Measurements from ENCODE around the gene GPR176.
A peak's percentile ranks its signal among the peaks of the same experiment; 100 is the strongest.
"Not testable (repeated sequence)": the region's sequence is repeated elsewhere in the genome, so short reads cannot be mapped to it uniquely, and the experiment has no call there.

The GPR176 gene

DNA sequence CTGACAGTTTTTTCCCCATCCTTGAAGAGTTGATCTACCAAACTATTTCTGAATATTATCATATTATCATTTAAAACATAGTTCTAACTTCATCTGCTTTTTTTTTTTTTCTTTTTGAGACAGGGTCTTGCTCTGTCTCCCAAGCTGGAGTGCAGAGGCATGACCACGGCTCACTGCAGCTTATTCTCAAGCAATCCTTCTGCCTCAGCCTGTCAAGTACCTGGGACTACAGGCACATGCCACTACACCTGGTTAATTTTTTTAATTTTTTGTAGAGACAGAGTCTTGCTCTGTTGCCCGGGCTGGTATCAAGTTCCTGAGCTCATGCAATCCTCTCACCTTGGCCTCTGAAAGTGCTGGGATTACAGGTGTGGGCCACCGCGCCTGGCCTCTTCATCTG, 15.2 kb upstream of the GPR176 start:
- no peak for DNase-seq (ENCODE audit: low spot score)

DNA sequence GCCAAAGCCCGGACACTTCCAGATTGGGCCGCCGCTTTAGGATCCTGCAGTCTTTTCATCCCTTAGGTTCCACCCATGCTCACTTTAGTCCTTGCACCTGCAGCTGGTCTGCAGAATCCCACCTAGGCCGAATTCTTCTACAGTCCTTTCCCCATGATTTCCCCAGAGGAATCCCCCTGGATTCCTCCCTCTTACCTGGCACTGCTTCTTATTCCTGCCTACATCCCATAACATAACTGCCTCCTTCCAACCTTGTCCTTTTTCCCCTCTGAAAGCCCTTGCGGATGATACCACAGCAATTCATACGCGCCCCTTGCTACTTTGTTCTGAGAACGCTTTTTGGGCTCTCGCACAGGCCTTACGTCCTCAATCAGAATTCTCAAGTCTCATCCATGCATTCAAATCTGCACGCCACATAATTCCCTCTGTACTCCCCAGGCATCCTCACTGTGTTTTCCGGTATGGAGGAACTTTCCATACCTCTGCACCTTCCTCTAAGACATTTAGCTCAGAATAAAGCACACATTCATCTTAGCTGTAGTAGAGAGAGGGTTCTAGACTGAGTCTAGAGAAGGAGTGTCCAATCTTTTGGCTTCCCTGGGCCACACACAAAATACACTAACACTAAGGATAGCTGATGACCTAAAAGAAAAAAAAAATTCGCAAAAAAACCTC, 14.5 kb upstream of the GPR176 start:
- DNase-seq (ENCODE audit: low spot score) = no peak

DNA sequence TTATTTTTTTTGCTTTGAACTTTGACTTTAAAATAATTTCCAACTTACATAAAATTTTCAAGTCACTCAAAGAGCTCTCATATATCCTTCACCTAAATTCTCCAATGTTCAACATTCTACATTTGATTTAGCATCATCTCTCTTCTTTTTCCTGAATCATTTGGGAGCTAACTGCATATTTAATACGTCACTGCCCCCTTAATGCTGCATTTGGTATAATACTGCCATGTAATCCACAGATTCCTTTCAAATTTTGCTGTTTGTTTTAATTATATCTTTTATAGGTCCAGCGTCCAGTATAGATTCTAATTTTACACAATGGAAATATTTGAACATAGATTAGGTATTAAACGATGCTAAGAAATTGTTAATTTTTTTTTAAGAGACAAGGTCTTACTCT, 11.5 kb upstream of the GPR176 start:
- no peak for DNase-seq (ENCODE audit: low spot score)

DNA sequence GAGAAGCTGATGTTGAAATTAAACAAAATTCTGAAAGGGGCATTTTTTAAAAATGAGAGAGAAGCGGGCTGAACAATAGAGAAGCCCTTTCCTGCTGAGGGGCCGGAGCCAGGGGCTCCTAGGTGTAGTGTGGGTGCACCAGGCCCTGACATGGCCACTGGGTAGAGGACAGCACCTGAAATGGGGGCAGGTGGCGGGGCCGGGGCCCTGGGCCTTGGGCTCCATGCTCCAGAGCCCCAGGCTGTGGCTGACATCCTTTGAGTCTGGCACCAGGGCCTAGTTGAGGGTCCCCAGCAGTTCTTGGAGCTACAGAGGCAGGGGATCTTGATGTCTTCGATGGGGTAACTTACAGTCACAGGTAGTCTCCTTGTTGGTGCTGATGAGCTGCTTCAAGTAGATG, 6.5 kb upstream of the GPR176 start:
- no peak for DNase-seq (ENCODE audit: low spot score)

GRCh38 chr15:39925112-39925842, 5.2 kb upstream of the GPR176 start:
- DNase-seq (ENCODE audit: low spot score) = no peak

DNA sequence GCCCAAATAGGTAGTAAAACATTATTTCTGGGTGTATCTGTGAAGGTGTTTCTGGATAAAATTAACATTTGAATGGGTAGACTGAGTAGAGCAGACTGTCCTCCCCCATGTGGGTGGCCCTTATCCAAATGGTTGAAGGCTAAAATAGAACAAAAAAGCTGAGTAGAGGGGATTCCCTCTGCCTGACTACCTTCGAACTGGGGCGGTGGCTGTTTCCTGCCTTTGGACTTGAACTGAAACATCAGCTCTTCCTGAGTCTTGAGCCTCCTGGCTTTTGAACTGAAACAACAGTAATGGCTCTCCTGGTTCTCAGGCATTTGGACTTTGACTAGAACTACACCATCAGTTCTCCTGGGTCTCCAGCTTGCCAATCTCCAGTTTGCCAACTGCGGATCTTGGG, 4.4 kb upstream of the GPR176 start:
- DNase-seq (ENCODE audit: low spot score) = no peak

- no peak for DNase-seq (ENCODE audit: low spot score)
These were observed 2.5 kb upstream of the GPR176 start for GRCh38 chr15:39922462-39923092.

DNA sequence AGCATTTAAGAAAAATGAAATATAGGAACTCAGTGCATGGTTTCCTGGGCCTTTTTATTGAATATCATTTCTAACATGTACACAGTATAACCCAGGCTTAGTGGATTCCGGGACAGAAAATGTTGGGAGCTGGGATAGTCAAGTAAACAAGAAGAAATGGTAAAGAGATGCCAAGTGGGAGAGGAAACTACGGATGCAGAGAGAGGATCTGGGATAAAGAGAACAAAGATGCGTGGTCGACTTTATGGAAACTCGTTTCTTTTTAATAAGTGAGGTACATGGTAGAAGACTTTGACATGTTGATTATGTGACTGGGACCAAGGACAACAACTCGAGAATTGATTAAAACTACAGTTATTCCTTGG, 1.2 kb upstream of the GPR176 start:
- no peak for DNase-seq (ENCODE audit: low spot score)

GRCh38 chr15:39920510-39921273, 626 bp upstream of the GPR176 start:
- DNase-seq (ENCODE audit: low spot score) = peak; percentile 65

- no peak for DNase-seq (ENCODE audit: low spot score)
These were observed 687 bp downstream of the GPR176 start for GRCh38 chr15:39919411-39919747.

DNA sequence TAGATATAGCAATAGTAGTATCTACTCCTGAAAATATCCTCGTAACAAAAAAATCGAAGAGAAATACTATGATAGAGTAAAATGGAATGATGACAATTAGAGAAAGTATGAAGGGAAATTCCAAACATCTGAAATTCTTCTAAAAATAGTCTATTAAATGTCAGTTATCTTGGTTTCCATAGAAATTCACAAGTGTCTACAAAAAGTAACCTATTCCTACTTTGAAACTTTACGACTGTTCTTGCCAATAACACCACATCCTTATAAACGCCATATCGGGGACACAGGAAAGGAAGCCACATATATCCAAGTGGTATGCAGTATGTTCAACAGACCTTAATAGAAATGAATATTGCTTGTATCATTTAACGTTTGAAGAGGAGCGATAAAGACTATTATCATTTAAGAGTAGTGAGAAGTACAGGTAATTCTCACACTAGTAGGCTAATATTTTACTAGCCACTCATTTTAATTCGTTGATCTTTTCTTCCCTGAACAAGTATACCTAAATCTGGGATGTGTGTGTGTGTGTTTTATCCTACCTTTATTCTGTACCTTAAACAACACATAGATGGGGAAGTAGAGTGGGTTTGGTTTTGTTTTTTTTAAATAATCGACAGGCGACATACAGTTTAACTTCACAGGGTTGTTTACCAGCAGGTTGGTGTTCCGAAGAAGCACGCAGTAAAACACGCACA, 1.2 kb downstream of the GPR176 start:
- DNase-seq (ENCODE audit: low spot score) = no peak

- DNase-seq (ENCODE audit: low spot score) = no peak
These were observed 5.1 kb downstream of the GPR176 start for GRCh38 chr15:39914977-39915376.

DNA sequence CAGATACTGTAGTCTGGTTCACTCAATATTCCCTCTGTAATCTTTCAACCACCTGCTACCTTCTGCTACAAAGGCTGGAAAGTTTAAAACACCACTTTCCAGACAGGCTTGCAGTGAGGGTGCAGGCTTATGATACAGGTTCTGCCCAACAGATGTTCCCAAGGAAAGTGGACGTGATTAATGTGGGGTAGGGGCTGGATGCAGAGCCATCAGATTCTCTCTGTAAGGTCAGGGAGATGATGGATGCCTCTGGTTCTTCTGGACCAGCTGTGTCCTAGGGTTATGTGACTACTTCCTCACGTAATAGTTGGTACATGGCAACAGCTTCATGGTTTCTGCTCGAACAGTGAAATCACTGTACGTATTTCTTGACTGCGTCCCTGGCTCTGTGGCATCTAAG, 11.1 kb downstream of the GPR176 start:
- DNase-seq (ENCODE audit: low spot score) = no peak

DNA sequence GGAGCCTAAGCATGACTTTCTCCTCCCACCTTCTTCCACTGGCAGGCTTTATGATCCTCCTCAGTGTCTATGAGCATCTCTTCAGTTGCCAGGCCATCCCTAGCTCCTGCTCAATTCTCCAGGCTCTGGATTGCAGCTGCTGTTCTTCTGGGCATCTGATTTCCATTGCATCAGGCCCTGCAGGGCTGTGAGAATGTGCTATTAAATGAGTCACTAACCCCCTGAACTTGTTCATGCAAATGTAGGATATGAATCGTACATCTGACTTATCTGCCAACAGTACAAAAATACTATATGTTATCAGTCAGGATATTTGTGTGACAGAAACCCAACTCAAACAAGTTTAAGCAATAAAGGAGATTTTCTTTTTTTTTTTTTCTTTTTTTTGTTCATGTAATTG, 11.9 kb downstream of the GPR176 start:
- no peak for DNase-seq (ENCODE audit: low spot score)

DNA sequence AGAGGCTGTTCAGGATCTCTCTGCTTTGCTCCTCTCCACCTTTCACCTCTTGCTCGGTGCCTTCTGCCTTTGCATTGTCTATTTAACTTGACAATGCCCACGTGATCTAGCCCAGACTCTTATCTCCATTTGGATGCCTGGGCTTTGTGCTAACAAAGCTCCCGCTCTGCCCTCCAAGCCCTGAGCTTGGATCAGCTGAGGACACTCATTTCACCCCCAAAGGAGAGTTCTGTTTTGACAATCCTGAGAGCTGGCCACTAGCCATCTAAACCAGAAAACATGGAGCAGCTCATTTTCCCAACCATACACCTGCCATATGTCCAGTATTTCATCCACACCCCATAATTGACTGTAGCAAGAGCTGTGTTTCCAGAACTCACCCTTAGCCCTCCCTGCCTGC, 12.8 kb downstream of the GPR176 start:
- no peak for DNase-seq (ENCODE audit: low spot score)

DNA sequence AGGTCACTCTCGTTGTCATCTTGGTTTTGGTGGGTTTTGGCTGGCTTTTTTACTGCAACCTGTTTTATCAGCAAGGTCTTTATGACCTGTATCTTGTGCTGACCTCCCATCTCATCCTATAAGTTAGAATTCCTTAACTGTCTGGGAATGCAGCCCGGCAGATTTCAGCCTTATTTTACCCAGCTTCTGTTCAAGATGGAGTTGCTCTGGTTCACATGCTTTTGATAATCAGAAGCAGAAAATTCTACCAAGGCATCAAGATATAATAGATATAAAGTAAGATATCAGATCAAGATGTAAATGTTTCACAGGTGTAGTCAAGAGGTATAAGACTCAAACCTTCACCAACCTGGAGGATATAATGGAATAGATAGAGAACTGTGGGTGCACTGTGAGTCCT, 16.0 kb downstream of the GPR176 start:
- no peak for DNase-seq (ENCODE audit: low spot score)

DNA sequence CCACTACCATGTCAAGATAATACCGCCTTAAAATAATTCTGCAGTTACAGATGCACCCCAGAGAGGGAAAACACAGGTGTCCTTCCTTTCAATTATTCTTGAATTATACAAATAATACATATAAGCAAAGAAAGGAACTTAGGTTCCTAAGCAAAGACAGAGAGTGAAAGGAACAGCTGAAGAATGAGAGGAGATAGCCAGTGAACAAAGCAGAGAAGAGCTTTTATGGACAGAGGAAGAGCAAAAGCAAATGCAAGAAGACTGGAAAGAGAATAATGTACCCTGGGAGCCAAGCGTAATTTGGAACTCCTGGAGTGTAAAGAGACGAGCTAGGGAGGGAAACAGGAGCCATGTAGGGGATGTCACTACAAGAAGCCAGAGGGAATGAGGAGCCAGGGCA, 21.7 kb downstream of the GPR176 start:
- no peak for DNase-seq (ENCODE audit: low spot score)

GRCh38 chr15:39896846-39897245, 23.2 kb downstream of the GPR176 start:
- no peak for DNase-seq (ENCODE audit: low spot score)

- DNase-seq (ENCODE audit: low spot score) = no peak
These were observed 24.0 kb downstream of the GPR176 start for GRCh38 chr15:39896101-39896500.

DNA sequence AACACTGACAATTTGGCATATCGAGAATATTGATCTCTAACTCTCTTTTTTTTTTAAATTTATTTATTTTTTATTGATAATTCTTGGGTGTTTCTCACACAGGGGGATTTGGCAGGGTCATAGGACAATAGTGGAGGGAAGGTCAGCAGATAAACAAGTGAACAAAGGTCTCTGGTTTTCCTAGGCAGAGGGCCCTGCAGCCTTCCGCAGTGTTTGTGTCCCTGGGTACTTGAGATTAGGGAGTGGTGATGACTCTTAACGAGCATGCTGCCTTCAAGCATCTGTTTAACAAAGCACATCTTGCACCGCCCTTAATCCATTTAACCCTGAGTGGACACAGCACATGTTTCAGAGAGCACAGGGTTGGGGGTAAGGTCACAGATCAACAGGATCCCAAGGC, 27.0 kb downstream of the GPR176 start:
- not testable (repeated sequence) for DNase-seq (ENCODE audit: low spot score)

DNA sequence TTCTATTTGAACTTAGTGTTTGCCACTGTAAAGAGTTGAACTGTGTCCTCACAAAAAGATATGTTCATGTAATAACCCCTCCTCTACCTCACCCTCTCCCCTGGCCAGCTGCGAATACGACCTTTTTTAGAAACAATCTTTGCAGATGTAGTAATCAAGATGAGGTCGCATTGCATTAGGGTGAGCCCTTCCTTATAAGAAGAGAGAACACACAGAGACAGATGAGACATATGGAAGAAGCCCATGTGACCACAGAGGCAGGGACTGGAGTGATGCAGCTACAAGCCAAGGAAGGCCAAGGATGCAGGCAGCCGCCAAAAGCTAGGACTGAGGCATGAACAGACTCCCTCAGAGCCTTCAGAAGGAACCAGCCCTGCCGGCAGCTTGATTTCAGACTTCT, 27.6 kb downstream of the GPR176 start:
- no peak for DNase-seq (ENCODE audit: low spot score)

DNA sequence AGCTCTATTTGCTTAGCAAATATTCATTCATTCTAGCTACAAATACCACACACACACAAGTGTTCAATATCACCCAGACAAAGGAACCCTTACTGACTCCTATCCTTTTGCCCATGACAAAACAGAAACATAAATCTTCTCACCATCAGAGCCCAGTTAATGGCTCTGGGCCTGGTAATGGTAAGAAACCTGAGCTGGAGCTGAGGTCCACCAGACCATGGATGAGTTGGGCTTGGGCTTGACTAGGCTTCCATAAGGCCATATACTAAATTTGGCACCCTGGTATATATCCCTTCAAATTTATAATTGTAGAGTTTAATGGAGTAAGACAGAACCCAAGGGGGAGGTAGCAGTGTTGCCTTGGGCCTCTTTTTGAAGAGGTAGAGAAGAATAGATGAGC, 29.4 kb downstream of the GPR176 start:
- no peak for DNase-seq (ENCODE audit: low spot score)
